Ammon's horn (tissue), 1 donor: Measurements from ENCODE around the gene R3HDM4.

Experiments
- DNase-seq: peaks from one replicate; pipeline ENCODE4 v3.0.0-alpha.2; 2016; ENCODE audit warnings: low spot score

Gene R3HDM4

DNA sequence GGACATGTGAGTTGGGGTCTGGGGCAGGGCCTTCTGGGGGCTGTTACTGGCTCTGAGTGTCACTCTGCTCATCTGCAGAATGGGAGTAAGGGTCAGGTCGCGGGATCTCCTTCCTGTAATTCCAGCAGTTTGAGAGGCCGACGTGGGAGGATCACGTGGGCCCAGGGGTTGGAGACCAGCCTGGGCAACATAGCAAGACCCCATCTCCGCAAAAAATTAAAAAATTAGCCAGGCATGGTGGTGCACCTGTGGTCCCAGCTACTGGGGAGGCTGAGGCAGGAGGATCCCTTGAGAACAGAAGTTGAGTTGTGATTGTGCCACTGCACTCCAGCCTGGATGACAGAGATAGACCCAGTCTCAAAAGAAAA is 16.9 kb upstream of the R3HDM4 start:
- no peak for DNase-seq

GRCh38 chr19:929203-929890 is 16.3 kb upstream of the R3HDM4 start:
- DNase-seq, result no peak

GRCh38 chr19:928471-929202 is 15.6 kb upstream of the R3HDM4 start:
- no peak for DNase-seq

GRCh38 chr19:927780-928401 is 14.9 kb upstream of the R3HDM4 start:
- DNase-seq, result no peak

- DNase-seq, result no peak
These were observed 14.3 kb upstream of the R3HDM4 start for GRCh38 chr19:927351-927779.

- DNase-seq, result no peak
These were observed 13.8 kb upstream of the R3HDM4 start for GRCh38 chr19:926589-927350.

- DNase-seq, result no peak
These were observed 13.2 kb upstream of the R3HDM4 start for GRCh38 chr19:926323-926588.

GRCh38 chr19:925526-926322 is 12.7 kb upstream of the R3HDM4 start, which contains the start of gene ARID3A:
TSS of gene ARID3A (plus strand) at chr19:926035. CDS start at chr19:929529, 3,494 bp downstream.
- peak; percentile 74 for DNase-seq

DNA sequence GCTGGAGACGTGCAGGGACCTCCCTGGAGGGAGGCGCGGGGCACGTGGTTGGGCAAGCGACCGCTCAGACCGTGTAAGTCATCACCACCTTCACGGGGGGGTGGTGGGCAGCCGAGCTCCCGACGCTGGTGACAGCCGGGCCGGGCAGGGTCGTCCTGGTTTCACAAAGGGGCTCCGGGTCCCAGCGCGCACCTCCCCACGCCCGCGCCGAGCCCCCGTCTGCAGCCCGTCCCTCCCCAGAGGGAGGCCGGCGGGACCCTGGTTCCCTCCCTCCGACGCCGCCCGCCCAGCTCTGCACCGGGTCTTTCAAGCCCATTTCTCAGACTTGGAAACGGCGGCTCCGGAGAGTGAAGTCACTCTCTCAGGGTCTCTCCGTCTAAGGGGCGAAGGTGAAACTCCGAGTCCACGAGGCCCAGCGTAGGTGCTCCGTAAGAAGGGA is 12.1 kb upstream of the R3HDM4 start:
- no peak for DNase-seq

DNA sequence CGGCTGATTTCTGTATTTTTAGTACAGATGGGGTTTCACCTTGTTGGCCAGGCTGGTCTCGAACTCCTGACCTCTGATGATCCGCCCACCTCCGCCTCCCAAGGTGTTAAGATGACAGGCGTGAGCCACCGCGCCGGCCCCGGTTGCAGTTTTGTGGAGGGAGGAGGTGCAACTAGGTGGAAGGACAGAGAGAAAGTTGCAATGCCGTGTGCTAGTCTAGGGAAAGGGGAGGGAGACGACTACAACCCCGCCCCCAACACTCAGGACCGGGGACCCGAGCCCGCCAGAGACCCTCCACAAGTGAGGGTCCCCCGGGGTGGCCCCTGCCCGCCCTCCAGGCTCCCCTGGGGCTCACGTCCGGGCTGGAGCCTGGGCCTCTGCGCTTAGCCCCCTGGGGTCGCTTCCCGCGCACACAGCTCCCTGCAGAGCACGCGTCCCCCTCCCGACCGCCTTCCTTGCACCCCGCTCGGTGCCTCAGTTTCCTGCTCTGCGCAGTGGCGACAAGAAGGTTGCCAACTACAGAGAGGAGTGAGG is 11.6 kb upstream of the R3HDM4 start:
- DNase-seq, result no peak

DNA sequence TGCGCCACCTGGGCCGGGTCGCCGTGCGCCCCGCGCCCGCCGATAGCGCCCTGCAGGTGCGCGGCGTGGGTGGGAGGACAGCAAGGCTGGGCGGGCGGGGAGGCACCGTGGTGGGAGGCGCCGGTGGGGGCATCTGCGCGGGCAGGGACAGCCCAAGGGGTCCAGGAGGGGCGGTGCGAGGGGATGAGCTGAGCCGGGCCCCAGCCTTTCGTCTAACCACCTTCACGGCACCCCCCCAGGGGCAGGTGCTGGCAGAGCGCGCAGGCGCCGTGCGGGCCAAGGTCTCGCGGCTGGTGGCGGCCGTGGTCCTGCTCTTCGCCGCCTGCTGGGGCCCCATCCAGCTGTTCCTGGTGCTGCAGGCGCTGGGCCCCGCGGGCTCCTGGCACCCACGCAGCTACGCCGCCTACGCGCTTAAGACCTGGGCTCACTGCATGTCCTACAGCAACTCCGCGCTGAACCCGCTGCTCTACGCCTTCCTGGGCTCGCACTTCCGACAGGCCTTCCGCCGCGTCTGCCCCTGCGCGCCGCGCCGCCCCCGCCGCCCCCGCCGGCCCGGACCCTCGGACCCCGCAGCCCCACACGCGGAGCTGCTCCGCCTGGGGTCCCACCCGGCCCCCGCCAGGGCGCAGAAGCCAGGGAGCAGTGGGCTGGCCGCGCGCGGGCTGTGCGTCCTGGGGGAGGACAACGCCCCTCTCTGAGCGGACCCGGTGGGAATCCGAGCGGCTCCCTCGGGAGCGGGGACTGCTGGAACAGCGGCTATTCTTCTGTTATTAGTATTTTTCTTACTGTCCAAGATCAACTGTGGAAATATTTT is 7.2 kb upstream of the R3HDM4 start:
- no peak for DNase-seq

DNA sequence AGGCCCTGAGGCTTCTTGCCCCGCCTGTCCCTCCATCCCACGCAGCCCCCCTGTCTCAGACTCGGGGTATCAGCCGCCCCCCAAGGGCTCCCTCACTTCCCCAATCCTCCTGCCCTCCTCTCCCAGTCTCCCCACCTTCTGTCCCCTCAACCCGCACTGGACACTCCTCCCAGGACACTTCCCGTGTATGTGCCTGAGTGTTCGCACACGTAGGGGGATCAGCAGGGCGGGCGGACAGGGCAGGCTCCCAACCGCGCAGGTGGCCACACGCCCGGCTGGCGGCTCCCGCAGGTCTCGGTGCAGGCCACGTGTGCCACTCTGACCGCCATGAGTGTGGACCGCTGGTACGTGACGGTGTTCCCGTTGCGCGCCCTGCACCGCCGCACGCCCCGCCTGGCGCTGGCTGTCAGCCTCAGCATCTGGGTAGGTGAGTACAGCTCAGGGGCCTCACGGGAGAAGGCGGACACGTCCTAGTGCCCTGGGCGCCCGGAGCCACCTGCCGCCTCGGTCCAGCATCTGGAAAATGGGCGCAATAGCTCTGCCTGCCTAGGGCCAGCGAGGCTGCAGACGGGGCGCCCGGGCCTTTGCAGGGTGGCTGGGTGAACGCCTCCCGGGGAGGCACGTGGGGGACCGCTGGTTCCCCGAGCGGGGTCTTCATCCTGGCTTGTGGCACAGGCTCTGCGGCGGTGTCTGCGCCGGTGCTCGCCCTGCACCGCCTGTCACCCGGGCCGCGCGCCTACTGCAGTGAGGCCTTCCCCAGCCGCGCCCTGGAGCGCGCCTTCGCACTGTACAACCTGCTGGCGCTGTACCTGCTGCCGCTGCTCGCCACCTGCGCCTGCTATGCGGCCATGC is 6.4 kb upstream of the R3HDM4 start:
- no peak for DNase-seq

DNA sequence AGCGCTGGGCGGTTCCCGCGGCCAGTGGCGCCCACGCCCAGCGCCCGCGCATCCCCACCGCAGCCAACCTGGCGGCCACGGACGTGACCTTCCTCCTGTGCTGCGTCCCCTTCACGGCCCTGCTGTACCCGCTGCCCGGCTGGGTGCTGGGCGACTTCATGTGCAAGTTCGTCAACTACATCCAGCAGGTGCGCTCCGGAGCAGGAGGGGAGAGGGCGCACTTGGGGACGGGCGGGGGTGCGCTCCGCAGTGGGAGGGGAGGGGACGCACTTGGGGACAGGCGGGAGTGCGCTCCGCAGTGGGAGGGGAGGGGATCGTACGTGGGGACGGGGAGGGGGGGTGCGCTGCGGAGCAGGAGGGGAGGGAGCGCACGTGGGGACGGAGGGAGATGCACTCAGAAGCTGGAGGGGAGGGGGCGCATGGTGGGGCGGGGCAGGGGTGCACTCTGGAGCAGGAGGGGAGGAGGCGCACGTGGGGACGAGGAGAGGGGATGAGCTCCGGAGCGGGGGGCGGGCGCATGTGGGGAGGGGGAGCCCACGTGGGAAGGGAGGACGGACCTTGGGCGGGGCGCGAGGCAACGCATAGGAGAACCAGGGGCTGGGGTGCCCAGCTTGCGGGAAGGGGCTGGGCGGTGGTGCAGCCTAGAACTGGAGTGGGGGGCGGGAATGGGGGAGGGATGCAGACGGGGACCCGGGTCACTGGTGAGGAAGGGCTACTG is 5.6 kb upstream of the R3HDM4 start:
- DNase-seq, result no peak

DNA sequence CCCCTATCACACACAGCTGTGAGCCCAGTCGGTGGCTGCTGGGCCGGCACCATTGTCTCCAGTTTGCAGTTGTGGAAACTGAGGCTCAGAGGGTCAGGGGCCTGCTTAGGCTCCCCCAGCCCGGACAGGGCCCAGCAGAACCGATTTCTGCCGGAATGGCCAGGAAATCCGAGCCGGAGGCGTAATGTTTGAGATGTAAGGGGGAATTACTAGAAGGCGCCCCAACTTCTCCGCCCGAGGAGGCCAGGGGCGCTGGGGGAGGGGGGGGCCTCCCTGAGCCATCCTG is 5.1 kb upstream of the R3HDM4 start:
- DNase-seq, result no peak

- no peak for DNase-seq
These were observed 4.5 kb upstream of the R3HDM4 start, which contains the start of gene KISS1R for GRCh38 chr19:917323-918151. TSS of gene KISS1R (plus strand) at chr19:917333. CDS start at chr19:917503, 170 bp downstream.

- DNase-seq, result no peak
These were observed 3.8 kb upstream of the R3HDM4 start for GRCh38 chr19:916645-917322.

GRCh38 chr19:912181-913079 is 589 bp downstream of the R3HDM4 start:
- no peak for DNase-seq
